IMR-90 (cell line): ENCODE measurements around the gene RAB40C. TPM values are rescaled to one million over a fixed set of nuclear protein-coding genes. Genes with fewer than 3 reads are reported as not detected.

ENCODE experiments used
- ATAC-seq: fragments of 200-7000 bp; cut with Tn5 transposase; 2 replicates; pipeline ENCODE4 v1.9.1; 2020; ENCODE audit warnings: low read depth, mild to moderate bottlenecking, moderate library complexity
- BruUV-seq: library from RNA; stranded (reverse); fragments of 400-500 nt; replicated peaks from 2 replicates; lab custom pipeline; 2021; lab: Mats Ljungman, UMichigan
- CTCF ChIA-PET: fragments of 300-600 bp; formaldehyde crosslinking; extraction: SDS; loops from one replicate; lab custom pipeline; 2021; ENCODE audit warnings: antibody characterized with exemption; lab: Yijun Ruan, JAX
- POLR2A ChIA-PET: fragments of 300-600 bp; sonication (Branson Sonifier 250); formaldehyde crosslinking; loops from one replicate; lab custom pipeline; 2022; ENCODE audit warnings: antibody characterized with exemption; ENCODE audit not compliant: unreplicated experiment; lab: Charles Lee
- DNase-seq: peaks from one replicate; pipeline ENCODE4 v3.0.0; 2013
- H2AFZ ChIP-seq: replicated peaks from 2 replicates; pipeline ENCODE3; 2013; ENCODE audit warnings: low read length, mild to moderate bottlenecking; ENCODE audit not compliant: poor library complexity
- H2AK5ac ChIP-seq: 2 replicates; pipeline ENCODE4 v1.6.1; 2013; ENCODE audit warnings: low read depth, low read length, inconsistent platforms
- H2AK9ac ChIP-seq: replicated peaks from 2 replicates; pipeline ENCODE3; 2013; ENCODE audit warnings: mild to moderate bottlenecking, low read depth, low read length, moderate library complexity; ENCODE audit not compliant: poor library complexity
- H2BK120ac ChIP-seq: 2 replicates; pipeline ENCODE4 v1.6.1; 2013; ENCODE audit warnings: low read depth, low read length, inconsistent platforms
- H2BK15ac ChIP-seq: 3 replicates; pipeline ENCODE4 v1.6.1; 2013; ENCODE audit warnings: low read depth, low read length, inconsistent platforms
- H2BK20ac ChIP-seq: 2 replicates; pipeline ENCODE4 v1.6.1; 2013; ENCODE audit warnings: low read depth, mild to moderate bottlenecking, inconsistent platforms, low read length, moderate library complexity
- H2BK5ac ChIP-seq: 2 replicates; pipeline ENCODE4 v1.6.1; 2013; ENCODE audit warnings: mild to moderate bottlenecking, low read depth, low read length, inconsistent platforms; ENCODE audit not compliant: poor library complexity, severe bottlenecking
- H3K14ac ChIP-seq: replicated peaks from 2 replicates; pipeline ENCODE4 v1.6.1; 2013; ENCODE audit warnings: low read depth, low read length, inconsistent platforms
- H3K18ac ChIP-seq: 2 replicates; pipeline ENCODE4 v1.6.1; 2013; ENCODE audit warnings: low read depth, low read length, control low read depth
- H3K23ac ChIP-seq: 2 replicates; pipeline ENCODE4 v1.6.1; 2013; ENCODE audit warnings: low read depth, low read length, inconsistent platforms
- H3K27ac ChIP-seq: 2 replicates; pipeline ENCODE4 v1.5.1; 2013; ENCODE audit warnings: mild to moderate bottlenecking, control low read depth, low read length; ENCODE audit not compliant: insufficient read depth
- H3K27me3 ChIP-seq: 2 replicates; pipeline ENCODE4 v1.6.1; 2013; ENCODE audit warnings: low read length; ENCODE audit not compliant: control insufficient read depth, insufficient read depth
- H3K36me3 ChIP-seq: 2 replicates; pipeline ENCODE4 v1.6.1; 2013; ENCODE audit warnings: low read length, mixed read lengths; ENCODE audit not compliant: control insufficient read depth, insufficient read depth
- H3K4ac ChIP-seq: 2 replicates; pipeline ENCODE4 v1.6.1; 2013; ENCODE audit warnings: low read depth, low read length, inconsistent platforms
- H3K4me1 ChIP-seq: 2 replicates; pipeline ENCODE4 v1.6.1; 2013; ENCODE audit warnings: low read length, mixed read lengths; ENCODE audit not compliant: control insufficient read depth, insufficient read depth
- H3K4me2 ChIP-seq: 2 replicates; pipeline ENCODE4 v1.6.1; 2013; ENCODE audit warnings: low read depth, mild to moderate bottlenecking, control low read depth, low read length, moderate library complexity
- H3K4me3 ChIP-seq: 2 replicates; pipeline ENCODE4 v1.5.1; 2013; ENCODE audit warnings: low read depth, mild to moderate bottlenecking, control low read depth, low read length, moderate library complexity; ENCODE audit not compliant: insufficient read depth
- H3K56ac ChIP-seq: 2 replicates; pipeline ENCODE4 v1.6.1; 2013; ENCODE audit warnings: low read length, inconsistent platforms; ENCODE audit not compliant: insufficient read depth; ENCODE audit errors: extremely low read depth
- H3K79me1 ChIP-seq, 2 experiments: 2 replicates each; pipeline ENCODE4 v1.6.1; 2013; ENCODE audit warnings: low read length in 2 of 2, inconsistent platforms in 1 of 2, low read depth in 1 of 2
- H3K9ac ChIP-seq: 2 replicates; pipeline ENCODE4 v1.6.1; 2013; ENCODE audit warnings: low read depth, low read length, control low read depth
- H3K9me1 ChIP-seq: 2 replicates; pipeline ENCODE4 v1.6.1; 2013; ENCODE audit warnings: low read length, inconsistent platforms; ENCODE audit not compliant: insufficient read depth
- H3K9me3 ChIP-seq: 2 replicates; pipeline ENCODE4 v1.6.1; 2013; ENCODE audit warnings: low read length; ENCODE audit not compliant: control insufficient read depth, insufficient read depth
- H4K20me1 ChIP-seq: 2 replicates; pipeline ENCODE4 v1.6.1; 2013; ENCODE audit warnings: low read length, inconsistent platforms; ENCODE audit not compliant: insufficient read depth
- H4K5ac ChIP-seq: 2 replicates; pipeline ENCODE4 v1.6.1; 2013; ENCODE audit warnings: mild to moderate bottlenecking, low read depth, low read length, control low read depth
- H4K8ac ChIP-seq, 2 experiments: 2 replicates each; pipeline ENCODE4 v1.6.1; 2013; ENCODE audit warnings: low read depth in 2 of 2, low read length in 2 of 2, control low read depth in 1 of 2, inconsistent platforms in 1 of 2
- H4K91ac ChIP-seq: 2 replicates; pipeline ENCODE4 v1.6.1; 2013; ENCODE audit warnings: low read depth, low read length, inconsistent platforms; ENCODE audit not compliant: insufficient read depth
- BHLHE40 ChIP-seq: fragments of 150-350 bp; IDR thresholded peaks from 2 replicates; pipeline ENCODE4 v1.6.1; 2016; ENCODE audit warnings: mild to moderate bottlenecking, low read depth, low read length
- CEBPB ChIP-seq: IDR thresholded peaks from 2 replicates; pipeline ENCODE4 v1.6.1; 2012; ENCODE audit warnings: low read depth, low read length, improper control_type of control experiment
- ELK1 ChIP-seq: fragments of 150-350 bp; IDR thresholded peaks from 2 replicates; pipeline ENCODE4 v1.6.1; 2016; ENCODE audit warnings: low read depth, mild to moderate bottlenecking, low read length, moderate library complexity, borderline replicate concordance
- MAZ ChIP-seq: IDR thresholded peaks from 2 replicates; pipeline ENCODE4 v1.6.1; 2012; ENCODE audit warnings: low read depth, mild to moderate bottlenecking, low read length, improper control_type of control experiment, moderate library complexity, borderline replicate concordance
- MXI1 ChIP-seq: IDR thresholded peaks from 2 replicates; pipeline ENCODE4 v1.6.1; 2012; ENCODE audit warnings: low read depth, mild to moderate bottlenecking, low read length, moderate library complexity, borderline replicate concordance
- POLR2A ChIP-seq: IDR thresholded peaks from 2 replicates; pipeline ENCODE4 v1.6.1; 2012; ENCODE audit warnings: mild to moderate bottlenecking, low read depth, low read length
- RFX5 ChIP-seq: IDR thresholded peaks from 2 replicates; pipeline ENCODE4 v1.8.0; 2012; ENCODE audit warnings: low read depth, mild to moderate bottlenecking, low read length, moderate library complexity
- USF2 ChIP-seq: fragments of 150-350 bp; IDR thresholded peaks from 2 replicates; pipeline ENCODE4 v1.6.1; 2017; ENCODE audit warnings: mild to moderate bottlenecking, antibody characterized with exemption, low read length, low read depth
- WGBS, 2 experiments: methylation state at CpG; one replicate each; pipeline versions ENCODE4 v1.1.5 to v1.1.7; 2013; ENCODE audit warnings: missing lambda C conversion rate in 2 of 2; ENCODE audit not compliant: insufficient read length in 1 of 2; ENCODE audit errors: extremely low coverage in 2 of 2; 5-methylcytosine and 5-hydroxymethylcytosine counted together
- dilution Hi-C: fragments of 300-500 bp; cut with HindIII; formaldehyde crosslinking; loops from one replicate; pipeline ENCODE4 v1.14.3; 2018; ENCODE audit warnings: low sequenced_read_pairs; ENCODE audit not compliant: unreplicated experiment
- in situ Hi-C: fragments of 300-500 bp; cut with MboI; formaldehyde crosslinking; loops from 3 replicates; pipeline ENCODE4 v1.14.3; 2019; ENCODE audit warnings: low sequenced_read_pairs, inconsistent platforms, mixed read lengths
- intact Hi-C: fragments of 100-400 bp; cut with micrococcal nuclease; formaldehyde crosslinking; loops from 2 replicates; pipeline ENCODE4 v1.10.0; 2022
- polyA plus RNA-seq, 3 experiments: library from polyadenylated mRNA; depleted of rRNA; stranded (reverse); fragments of >200 nt; gene quantifications; 2 replicates each; pipeline ENCODE4 v1.2.3, GENCODE V29; 2012; ENCODE audit warnings: low replicate concordance in 1 of 3
- total RNA-seq: library from RNA; depleted of rRNA; stranded (reverse); fragments of >200 nt; gene quantifications from 2 replicates; pipeline ENCODE4 v1.2.3, GENCODE V29; 2012

Gene RAB40C
- total and polyA plus RNA-seq, 2 of the 4 experiments (the other 2 are of a cell fraction): 6.8 to 13.7 TPM

GRCh38 chr16:593406-593805 is 3.5 kb downstream of the RAB40C start:
- peaks cover 60% of the 10 kb centered on the region for H4K20me1 ChIP-seq
- POLR2A ChIA-PET: no interaction called here
- WGBS, 2 experiments: 100% methylated on average over 4 of the region's 9 CpGs; no CpG with 5 or more reads in 1 of the 2 experiments

More at GRCh38 chr16:593406-593805, 3.5 kb downstream of the RAB40C start:
- CTCF ChIA-PET: no interaction called here
- Histone ChIP-seq H4K8ac (no peak overlapping the region), H3K9me1 (peaks cover 12% of the 10 kb centered on the region; the same call in 1 of the 2 replicates), H3K18ac (no peak overlapping the region), H2BK5ac (no peak overlapping the region), H3K27me3 (no peaks in the 10 kb centered on the region), H3K4me1 (peaks cover 7% of the 10 kb centered on the region; the same call in 1 of the 2 replicates), H3K79me1 (peaks cover 26 to 76% of the 10 kb centered on the region in 2 experiments; a peak in 3 of 4 replicates), H3K9ac (no peak overlapping the region), H3K27ac (no peak overlapping the region), H3K36me3 (peaks cover 5% of the 10 kb centered on the region; the same call in 1 of the 2 replicates), H2BK15ac (no peak overlapping the region), H3K9me3 (no peaks in the 10 kb centered on the region), H2BK20ac (no peak overlapping the region), H2AK5ac (no peak overlapping the region), H4K91ac (no peak overlapping the region), H3K4me3 (no peak overlapping the region), H3K14ac (no peak overlapping the region), H3K23ac (no peak overlapping the region), H2AFZ (peak overlapping the region; percentile 23), H2AK9ac (peak overlapping the region; percentile 5), H3K4ac (no peak overlapping the region), H3K56ac (no peak overlapping the region), H2BK120ac (no peak overlapping the region), H3K4me2 (no peak overlapping the region), H4K5ac (no peak overlapping the region)
- TF ChIP-seq BHLHE40: no peak
- TF ChIP-seq CEBPB: no peak
- TF ChIP-seq MAZ: no peak
- no peak for TF ChIP-seq POLR2A
- TF ChIP-seq ELK1: no peak
- no peak for TF ChIP-seq RFX5
- TF ChIP-seq MXI1: no peak
- no peak for TF ChIP-seq USF2
- intact Hi-C loops: no loop called here
- in situ Hi-C loops: no loop called here
- no peak for DNase-seq
- no peak for ATAC-seq
- no TSS peak for BruUV-seq
- dilution Hi-C loops: no loop called here
